ENCODE measurements around the gene LRRC4C. TPM values are rescaled to one million over a fixed set of nuclear protein-coding genes. Genes with fewer than 3 reads are reported as not detected.
"Not testable (repeated sequence)": the region's sequence is repeated elsewhere in the genome, so short reads cannot be mapped to it uniquely, and the experiment has no call there.

The LRRC4C gene
- total RNA-seq, 2 experiments from 2014 or later = not detected

DNA sequence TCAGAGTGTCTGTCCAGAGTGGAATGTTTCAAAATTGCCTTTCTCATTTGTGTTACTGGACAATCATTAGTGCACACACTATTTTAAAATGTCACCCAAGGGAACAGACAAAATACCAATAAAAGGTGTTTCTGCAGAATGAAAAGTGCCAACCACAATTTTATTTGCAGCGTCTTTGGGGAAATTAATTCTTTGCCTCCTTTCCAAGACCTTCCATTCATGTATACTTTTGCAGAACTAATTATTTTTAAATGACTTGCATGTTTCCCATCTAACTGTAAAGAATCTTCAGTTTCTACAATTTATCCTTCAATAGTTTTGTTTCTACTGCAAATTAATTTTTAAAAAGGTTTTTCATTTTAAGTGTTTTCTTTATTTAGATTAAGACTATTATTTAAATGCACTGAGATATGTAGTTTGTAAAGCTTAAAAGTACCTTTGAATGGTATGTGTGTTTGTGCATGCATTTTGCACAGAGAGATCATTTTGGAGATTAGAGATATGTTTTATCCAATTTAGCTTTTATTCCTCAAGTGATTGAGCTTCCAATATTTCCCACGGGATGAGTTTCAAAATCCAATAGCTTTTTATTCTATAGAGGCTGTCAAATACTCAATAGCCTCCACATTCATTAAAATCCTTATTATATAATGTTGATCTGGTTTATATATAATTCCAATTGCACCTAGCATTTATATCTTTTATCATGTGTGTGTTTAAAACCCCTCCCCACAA, 1235.7 kb downstream of the LRRC4C start:
- POLR2A ChIA-PET = no interaction called here
- H3K27ac Mint-ChIP-seq = no peak overlapping the region
- no peaks in the 10 kb centered on the region for H3K36me3 Mint-ChIP-seq
- no peak for ATAC-seq (ENCODE audit: low read depth)
- H3K4me1 Mint-ChIP-seq = no peaks in the 10 kb centered on the region
- DNase-seq = no peak
- H3K4me3 Mint-ChIP-seq = no peak overlapping the region
- no peaks in the 10 kb centered on the region for H3K27me3 Mint-ChIP-seq
- H3K9me3 Mint-ChIP-seq = no peaks in the 10 kb centered on the region

DNA sequence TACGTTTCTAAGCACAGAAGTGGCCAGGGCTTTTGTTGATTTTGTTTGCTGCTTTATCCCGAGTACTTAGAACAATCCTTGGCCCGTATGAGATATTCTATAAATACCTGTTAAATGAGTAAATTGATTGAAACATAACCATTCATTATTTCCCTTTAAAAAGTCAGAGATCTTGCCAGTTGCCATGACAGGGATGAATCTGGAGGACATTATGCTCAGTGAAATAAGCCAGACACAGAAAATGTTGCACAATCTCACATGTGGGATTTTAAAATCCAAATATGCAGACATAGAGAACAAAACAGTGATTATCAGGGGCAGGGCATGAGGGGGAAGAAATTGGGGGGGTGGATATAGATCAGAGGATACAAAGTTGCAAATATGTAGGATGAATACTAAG, 1240.1 kb downstream of the LRRC4C start:
- no peaks in the 10 kb centered on the region for H3K27me3 Mint-ChIP-seq
- no peaks in the 10 kb centered on the region for H3K4me1 Mint-ChIP-seq
- DNase-seq (no peak), ATAC-seq (ENCODE audit: low read depth) (no peak)
- H3K9me3 Mint-ChIP-seq = peaks cover 3% of the 10 kb centered on the region
- POLR2A ChIA-PET = no interaction called here
- no peak overlapping the region for H3K4me3 Mint-ChIP-seq
- no peaks in the 10 kb centered on the region for H3K36me3 Mint-ChIP-seq
- no peak overlapping the region for H3K27ac Mint-ChIP-seq

DNA sequence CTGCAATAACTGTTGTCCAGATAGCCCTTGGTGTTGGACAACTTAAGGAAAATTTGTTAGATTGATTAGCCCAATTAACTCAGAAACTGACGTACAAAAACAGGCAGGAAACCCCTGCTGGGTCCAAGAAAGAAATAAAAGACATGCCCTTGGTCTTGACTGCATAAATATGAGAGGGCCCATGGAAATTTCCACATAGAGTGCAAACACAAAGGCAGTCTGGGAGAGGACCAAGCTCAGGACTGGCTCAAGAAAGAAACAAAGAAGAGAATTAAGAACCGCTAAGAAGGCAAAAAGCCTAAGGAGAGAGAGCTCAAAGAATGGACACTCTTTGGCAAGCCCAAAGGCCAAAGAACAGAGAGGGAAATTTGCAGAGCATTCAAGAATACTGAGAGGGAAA, 1243.9 kb downstream of the LRRC4C start:
- Mint-ChIP-seq H3K9me3 (peaks cover 4% of the 10 kb centered on the region), H3K4me1 (no peaks in the 10 kb centered on the region), H3K4me3 (no peak overlapping the region), H3K27ac (no peak overlapping the region), H3K36me3 (no peaks in the 10 kb centered on the region), H3K27me3 (no peaks in the 10 kb centered on the region)
- no peak for ATAC-seq (ENCODE audit: low read depth)
- DNase-seq = no peak
- POLR2A ChIA-PET = no interaction called here

DNA sequence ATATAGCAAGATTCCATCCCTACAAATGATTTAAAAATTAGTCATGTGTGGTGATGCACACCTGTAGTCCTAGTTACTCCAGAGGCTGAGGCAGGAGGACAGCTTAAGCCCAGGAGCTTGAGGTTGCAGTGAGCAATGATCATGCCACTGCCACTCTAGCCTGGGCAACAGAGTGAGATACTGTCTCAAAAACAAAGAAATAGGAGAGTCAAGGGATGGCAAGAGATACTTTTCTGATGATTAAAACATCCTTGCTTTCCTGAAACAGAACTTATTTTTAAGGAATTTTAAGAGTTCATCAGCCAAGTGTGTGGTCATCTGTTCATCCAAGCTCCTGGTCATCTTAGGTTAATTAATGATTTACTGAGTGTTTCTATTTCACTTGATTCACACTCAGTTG, 1252.0 kb downstream of the LRRC4C start:
- H3K36me3 Mint-ChIP-seq = no peaks in the 10 kb centered on the region
- peaks cover 6% of the 10 kb centered on the region for H3K9me3 Mint-ChIP-seq
- H3K4me3 Mint-ChIP-seq = no peak overlapping the region
- H3K27me3 Mint-ChIP-seq = no peaks in the 10 kb centered on the region
- H3K4me1 Mint-ChIP-seq = no peaks in the 10 kb centered on the region
- DNase-seq = no peak
- no peak for ATAC-seq (ENCODE audit: low read depth)
- H3K27ac Mint-ChIP-seq = no peak overlapping the region
- POLR2A ChIA-PET = no interaction called here

DNA sequence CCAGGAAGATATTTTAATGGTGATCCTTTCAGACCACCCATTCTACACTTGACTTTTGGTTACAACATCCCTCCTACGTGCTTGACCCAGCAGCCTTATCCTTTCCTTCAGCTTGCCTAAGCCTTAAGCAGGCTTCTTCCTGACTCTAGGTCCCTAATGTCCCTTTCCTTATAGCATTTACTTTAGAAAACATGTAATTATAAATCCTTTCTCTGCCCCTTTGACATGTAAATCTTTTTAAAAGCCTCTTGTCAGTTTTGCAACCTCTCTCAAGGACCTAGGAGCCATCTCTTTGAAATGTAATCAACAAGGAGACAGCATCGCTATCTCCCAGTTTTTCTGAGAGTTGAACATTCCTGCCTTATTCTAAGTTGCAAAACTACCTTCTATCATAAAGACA, 1255.2 kb downstream of the LRRC4C start:
- DNase-seq = no peak
- POLR2A ChIA-PET = no interaction called here
- H3K4me1 Mint-ChIP-seq = no peaks in the 10 kb centered on the region
- no peak overlapping the region for H3K27ac Mint-ChIP-seq
- H3K4me3 Mint-ChIP-seq = no peak overlapping the region
- H3K9me3 Mint-ChIP-seq = peaks cover 7% of the 10 kb centered on the region
- H3K36me3 Mint-ChIP-seq = no peaks in the 10 kb centered on the region
- no peak for ATAC-seq (ENCODE audit: low read depth)
- no peaks in the 10 kb centered on the region for H3K27me3 Mint-ChIP-seq

DNA sequence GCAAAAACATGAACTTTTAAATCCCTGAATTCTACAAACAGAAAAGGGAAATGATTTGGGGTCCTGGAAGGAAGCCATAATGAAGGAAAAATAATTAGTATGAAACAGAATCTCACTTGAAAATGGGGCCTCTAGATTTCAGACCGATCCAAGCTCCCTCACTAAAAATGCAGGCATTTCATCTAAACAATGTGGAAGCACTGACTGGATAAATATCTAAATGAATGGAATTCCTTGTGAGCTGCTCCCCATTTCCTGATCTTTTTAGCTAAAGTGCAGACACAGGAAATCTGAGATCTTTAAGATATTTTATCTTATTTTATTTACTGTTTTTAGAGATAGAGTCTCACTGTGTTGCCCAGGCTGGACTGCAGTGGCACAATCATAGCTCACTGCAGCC, 1255.8 kb downstream of the LRRC4C start:
- DNase-seq (no peak), ATAC-seq (ENCODE audit: low read depth) (no peak)
- Mint-ChIP-seq H3K27ac (no peak overlapping the region), H3K4me3 (no peak overlapping the region), H3K4me1 (no peaks in the 10 kb centered on the region), H3K9me3 (peaks cover 7% of the 10 kb centered on the region), H3K27me3 (no peaks in the 10 kb centered on the region), H3K36me3 (no peaks in the 10 kb centered on the region)
- POLR2A ChIA-PET = no interaction called here

DNA sequence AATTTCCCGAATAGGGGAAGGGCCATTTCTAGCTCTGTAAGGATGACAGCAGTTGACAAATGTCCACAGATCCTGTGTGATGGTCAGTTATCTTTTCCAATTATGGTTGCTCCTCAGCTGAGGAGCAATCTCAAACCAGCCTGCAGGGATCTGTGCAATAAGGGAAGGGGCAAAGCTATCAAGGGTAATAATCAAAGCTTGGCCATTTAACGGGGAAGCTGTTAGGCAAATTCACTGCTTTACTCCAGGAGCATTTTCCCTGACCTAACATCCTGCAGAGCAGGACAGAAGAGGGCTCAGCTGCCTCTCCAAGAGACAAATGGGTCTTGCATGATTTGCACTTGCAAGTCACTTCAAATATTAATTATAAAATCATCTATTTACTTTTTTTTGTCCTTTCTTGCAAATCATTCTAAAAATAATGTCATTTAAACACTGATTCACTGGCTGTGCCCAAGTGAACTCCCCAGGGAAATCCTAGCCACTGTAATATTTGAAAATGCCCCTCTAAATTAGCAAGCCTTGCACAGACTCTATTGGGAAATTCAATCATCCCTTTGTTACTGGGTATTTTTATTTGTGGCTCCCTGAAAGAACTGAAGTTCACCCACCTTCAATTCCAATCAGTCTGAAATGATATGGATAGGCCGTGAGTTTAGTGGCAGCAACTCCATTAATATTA, 1256.7 kb downstream of the LRRC4C start:
- H3K36me3 Mint-ChIP-seq = no peaks in the 10 kb centered on the region
- H3K9me3 Mint-ChIP-seq = peaks cover 7% of the 10 kb centered on the region
- no peak overlapping the region for H3K4me3 Mint-ChIP-seq
- H3K27me3 Mint-ChIP-seq = no peaks in the 10 kb centered on the region
- ATAC-seq (ENCODE audit: low read depth) (no peak), DNase-seq (no peak)
- H3K27ac Mint-ChIP-seq = no peak overlapping the region
- H3K4me1 Mint-ChIP-seq = no peaks in the 10 kb centered on the region
- POLR2A ChIA-PET = no interaction called here

DNA sequence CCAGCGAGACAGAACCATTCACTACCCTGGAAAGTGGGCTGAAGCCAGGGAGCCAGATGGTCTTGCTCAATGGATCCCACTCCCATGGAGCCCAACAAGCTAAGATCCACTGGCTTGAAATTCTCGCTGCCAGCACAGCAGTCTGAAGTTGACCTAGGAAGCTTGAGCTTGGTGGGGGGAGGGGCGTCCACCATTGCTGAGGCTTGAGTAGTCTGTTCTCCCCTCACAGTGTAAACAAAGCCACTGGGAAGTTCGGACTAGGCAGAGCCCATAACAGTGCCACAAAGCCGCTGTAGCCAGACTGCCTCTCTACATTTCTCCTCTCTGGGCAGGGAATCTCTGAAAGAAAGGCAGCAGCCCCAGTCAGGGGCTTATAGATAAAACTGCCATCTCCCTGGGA, 1266.9 kb downstream of the LRRC4C start:
- H3K27ac Mint-ChIP-seq; ATAC-seq (ENCODE audit: low read depth); DNase-seq; H3K27me3 Mint-ChIP-seq; POLR2A ChIA-PET; H3K36me3 Mint-ChIP-seq; H3K9me3 Mint-ChIP-seq; H3K4me3 Mint-ChIP-seq; H3K4me1 Mint-ChIP-seq: not testable (repeated sequence)

DNA sequence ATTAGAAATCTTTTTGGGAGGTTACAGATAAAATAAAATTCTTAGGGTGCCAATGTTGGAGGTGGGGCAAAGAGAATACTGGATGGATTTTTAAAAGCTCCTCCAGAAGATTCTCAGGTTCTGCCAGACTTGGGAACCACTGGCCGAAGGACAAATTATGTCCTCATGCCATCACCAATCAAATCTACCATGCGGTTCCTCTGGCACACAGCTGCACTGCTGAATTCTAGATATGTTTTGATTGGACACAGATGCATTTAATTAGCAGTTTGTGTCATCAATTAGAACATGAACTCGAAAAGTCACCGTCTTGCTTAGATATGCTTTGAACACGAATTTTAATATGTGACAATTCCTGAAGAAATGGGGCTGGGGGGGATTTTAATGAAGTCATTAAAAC, 1269.2 kb downstream of the LRRC4C start:
- ATAC-seq (ENCODE audit: low read depth) = no peak
- Mint-ChIP-seq H3K9me3 (peaks cover 2% of the 10 kb centered on the region), H3K4me3 (no peak overlapping the region), H3K27ac (no peak overlapping the region), H3K4me1 (no peaks in the 10 kb centered on the region), H3K36me3 (no peaks in the 10 kb centered on the region), H3K27me3 (no peaks in the 10 kb centered on the region)
- no peak for DNase-seq
- POLR2A ChIA-PET = no interaction called here

DNA sequence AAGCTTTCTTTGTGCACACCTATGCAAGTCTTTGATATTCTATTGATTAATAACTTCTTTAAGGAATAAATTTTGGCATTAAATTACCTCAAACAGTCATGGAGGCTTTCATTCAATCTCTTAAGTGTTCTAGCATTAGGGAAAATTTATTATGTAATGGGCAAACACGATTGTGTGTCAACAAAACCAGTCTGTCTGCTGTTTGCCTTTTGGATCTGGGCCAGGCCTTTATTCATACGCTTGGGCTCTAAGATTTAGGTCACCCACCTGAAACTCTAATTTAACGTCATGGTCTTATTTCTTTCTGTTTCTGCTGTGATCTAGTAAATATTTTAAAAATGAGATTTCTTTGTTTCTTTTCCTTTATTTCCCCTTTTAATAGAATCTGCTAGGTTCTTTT, 1270.6 kb downstream of the LRRC4C start:
- H3K27me3 Mint-ChIP-seq = no peaks in the 10 kb centered on the region
- POLR2A ChIA-PET = no interaction called here
- no peaks in the 10 kb centered on the region for H3K4me1 Mint-ChIP-seq
- DNase-seq = no peak
- H3K9me3 Mint-ChIP-seq = peaks cover 2% of the 10 kb centered on the region
- no peak overlapping the region for H3K4me3 Mint-ChIP-seq
- H3K36me3 Mint-ChIP-seq = no peaks in the 10 kb centered on the region
- no peak overlapping the region for H3K27ac Mint-ChIP-seq
- no peak for ATAC-seq (ENCODE audit: low read depth)

DNA sequence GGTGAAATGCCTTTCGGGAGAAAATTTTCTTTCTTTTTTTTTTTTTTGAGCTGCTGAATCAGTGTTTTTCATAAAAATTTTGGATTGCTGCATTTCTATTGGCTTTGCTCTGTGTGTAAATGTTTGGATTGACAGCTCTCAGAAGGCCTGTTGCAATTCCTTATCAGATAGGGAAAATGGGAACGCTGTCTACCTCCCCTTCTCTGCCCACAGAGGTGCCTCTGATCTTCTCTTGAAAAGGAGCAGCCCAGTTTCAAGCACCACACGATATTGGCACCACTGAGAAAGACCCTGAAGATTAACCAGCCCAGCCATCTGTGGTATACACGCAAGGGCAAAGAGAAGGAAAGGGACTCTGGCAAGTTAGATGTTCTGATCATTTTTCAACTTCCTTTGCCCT, 1272.2 kb downstream of the LRRC4C start:
- POLR2A ChIA-PET = no interaction called here
- Mint-ChIP-seq H3K27ac (no peak overlapping the region), H3K4me1 (no peaks in the 10 kb centered on the region), H3K27me3 (no peaks in the 10 kb centered on the region), H3K36me3 (no peaks in the 10 kb centered on the region), H3K9me3 (no peaks in the 10 kb centered on the region), H3K4me3 (no peak overlapping the region)
- DNase-seq (no peak), ATAC-seq (ENCODE audit: low read depth) (no peak)

DNA sequence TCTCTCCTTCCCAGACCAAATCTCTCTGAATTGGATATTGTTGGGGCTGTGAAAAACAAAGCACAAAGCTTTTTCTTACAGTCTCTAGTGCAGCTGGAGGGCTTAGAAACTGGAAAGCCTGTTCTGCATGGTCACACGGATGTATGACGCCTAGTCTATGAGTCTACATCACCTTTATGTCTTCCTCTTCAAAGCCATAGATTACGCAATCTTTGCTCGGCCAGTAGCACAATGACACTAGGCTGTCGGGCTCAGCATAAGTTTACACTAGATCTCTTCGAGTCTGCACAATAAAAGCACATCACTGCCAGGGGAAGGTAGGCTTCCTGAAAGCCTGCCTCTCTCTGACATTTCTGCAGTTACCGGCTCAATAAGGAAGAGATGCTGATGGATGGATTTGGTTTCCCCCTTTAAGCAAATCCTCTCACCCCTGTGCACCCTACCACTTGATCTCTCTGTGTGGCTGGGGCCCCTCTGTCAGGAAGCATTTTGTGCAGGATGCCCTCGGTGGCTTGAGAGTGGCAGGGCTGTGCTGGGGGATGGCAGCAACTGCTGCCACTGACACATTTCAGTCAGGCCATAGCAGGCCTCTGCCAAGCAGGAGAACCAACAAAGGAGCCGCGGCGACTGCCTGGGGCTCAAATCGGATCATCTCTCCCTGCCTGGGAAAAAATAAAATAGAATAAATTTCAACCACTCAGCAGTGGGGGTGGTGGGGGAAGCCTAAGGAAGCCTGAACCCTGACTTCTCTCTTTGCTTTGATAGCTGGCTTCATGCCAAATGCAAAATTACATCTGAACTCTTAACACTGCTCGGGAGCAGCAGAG, 1272.8 kb downstream of the LRRC4C start:
- no peaks in the 10 kb centered on the region for H3K36me3 Mint-ChIP-seq
- H3K4me3 Mint-ChIP-seq = no peak overlapping the region
- H3K9me3 Mint-ChIP-seq = no peaks in the 10 kb centered on the region
- ATAC-seq (ENCODE audit: low read depth) (no peak), DNase-seq (no peak)
- no peaks in the 10 kb centered on the region for H3K27me3 Mint-ChIP-seq
- POLR2A ChIA-PET = no interaction called here
- H3K4me1 Mint-ChIP-seq = no peaks in the 10 kb centered on the region
- no peak overlapping the region for H3K27ac Mint-ChIP-seq

DNA sequence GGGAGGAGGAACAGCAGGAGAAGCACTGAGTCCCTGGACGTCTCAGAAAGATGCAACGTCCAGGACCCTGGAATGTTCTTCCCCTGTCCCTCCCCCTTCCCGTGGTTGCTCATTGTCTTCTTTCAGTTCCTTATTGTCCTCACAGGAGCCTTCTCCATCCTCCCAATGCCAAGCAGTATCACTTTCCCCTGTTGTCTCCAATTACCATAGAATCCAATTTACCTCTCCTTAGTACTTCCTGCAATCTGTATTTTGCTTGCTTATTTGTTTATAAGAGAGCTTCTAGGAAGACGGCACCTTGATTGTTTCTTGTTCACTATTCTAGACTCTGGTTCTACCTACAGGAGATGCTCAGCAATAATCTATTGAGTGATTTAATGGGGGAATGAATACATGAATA, 1273.7 kb downstream of the LRRC4C start:
- no peak for DNase-seq
- Mint-ChIP-seq H3K4me3 (no peak overlapping the region), H3K4me1 (no peaks in the 10 kb centered on the region), H3K9me3 (no peaks in the 10 kb centered on the region), H3K27me3 (no peaks in the 10 kb centered on the region), H3K36me3 (no peaks in the 10 kb centered on the region), H3K27ac (no peak overlapping the region)
- ATAC-seq (ENCODE audit: low read depth) = no peak
- POLR2A ChIA-PET = no interaction called here

Data from activated naive CD8-positive, alpha-beta T cell treated with anti-CD3 and anti-CD28 coated beads, Interleukin-2, amount 10 ng/mL, durations not matched to agents 7 days and 5 days (primary cell).